Measurements from ENCODE around the gene PEAK1. TPM values are rescaled to one million over a fixed set of nuclear protein-coding genes. Genes with fewer than 3 reads are reported as not detected.

PEAK1 gene
- total RNA-seq, 4 donors from 2014 or later: 37.8 to 75.3 (median 55.0) TPM

DNA sequence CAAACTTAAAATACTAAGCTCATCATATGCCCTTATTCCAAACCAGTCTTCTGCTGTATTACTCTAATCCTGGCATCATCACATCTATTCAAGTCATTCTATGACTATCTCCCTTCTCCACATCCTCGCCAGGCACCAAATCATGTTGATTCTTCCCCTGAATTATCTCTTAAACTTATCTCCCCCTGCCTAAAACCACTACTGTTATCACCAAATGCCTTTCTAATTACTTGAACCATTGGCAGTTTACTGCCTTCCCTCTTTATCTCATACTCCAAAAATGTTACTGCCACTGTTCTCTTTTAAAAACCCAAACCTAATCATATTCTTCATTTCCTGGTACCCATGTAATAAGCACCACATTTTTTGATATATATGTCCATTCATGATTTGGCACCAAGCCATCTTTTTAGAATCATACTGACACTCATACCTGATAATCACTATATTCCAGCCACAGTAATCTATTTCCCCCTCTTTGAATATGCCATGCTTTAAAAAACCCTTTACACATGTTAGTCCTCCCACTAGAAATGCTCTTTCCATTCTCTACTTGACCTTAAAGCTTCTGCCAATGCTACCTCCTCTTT lies 126.8 kb downstream of the PEAK1 start:
- TF ChIP-seq, protein P1, sequence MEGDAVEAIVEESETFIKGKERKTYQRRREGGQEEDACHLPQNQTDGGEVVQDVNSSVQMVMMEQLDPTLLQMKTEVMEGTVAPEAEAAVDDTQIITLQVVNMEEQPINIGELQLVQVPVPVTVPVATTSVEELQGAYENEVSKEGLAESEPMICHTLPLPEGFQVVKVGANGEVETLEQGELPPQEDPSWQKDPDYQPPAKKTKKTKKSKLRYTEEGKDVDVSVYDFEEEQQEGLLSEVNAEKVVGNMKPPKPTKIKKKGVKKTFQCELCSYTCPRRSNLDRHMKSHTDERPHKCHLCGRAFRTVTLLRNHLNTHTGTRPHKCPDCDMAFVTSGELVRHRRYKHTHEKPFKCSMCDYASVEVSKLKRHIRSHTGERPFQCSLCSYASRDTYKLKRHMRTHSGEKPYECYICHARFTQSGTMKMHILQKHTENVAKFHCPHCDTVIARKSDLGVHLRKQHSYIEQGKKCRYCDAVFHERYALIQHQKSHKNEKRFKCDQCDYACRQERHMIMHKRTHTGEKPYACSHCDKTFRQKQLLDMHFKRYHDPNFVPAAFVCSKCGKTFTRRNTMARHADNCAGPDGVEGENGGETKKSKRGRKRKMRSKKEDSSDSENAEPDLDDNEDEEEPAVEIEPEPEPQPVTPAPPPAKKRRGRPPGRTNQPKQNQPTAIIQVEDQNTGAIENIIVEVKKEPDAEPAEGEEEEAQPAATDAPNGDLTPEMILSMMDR (IDR thresholded peaks at IDR 0.05): no peak
- no peak for ATAC-seq (ENCODE audit: low FRiP score)
- DNase-seq (ENCODE audit: low spot score): no peak

GRCh38 chr15:77291107-77291506 lies 128.8 kb downstream of the PEAK1 start:
- DNase-seq (ENCODE audit: low spot score) (no peak), ATAC-seq (ENCODE audit: low FRiP score) (no peak)
- TF ChIP-seq, protein P1 (IDR thresholded peaks at IDR 0.05): no peak

- DNase-seq (ENCODE audit: low spot score) (no peak), ATAC-seq (ENCODE audit: low FRiP score) (no peak)
- TF ChIP-seq, protein P1 (IDR thresholded peaks at IDR 0.05): no peak
Observed at GRCh38 chr15:77287385-77287784, 132.5 kb downstream of the PEAK1 start.

- TF ChIP-seq, protein P1 (IDR thresholded peaks at IDR 0.05): no peak
- DNase-seq (ENCODE audit: low spot score) (no peak), ATAC-seq (ENCODE audit: low FRiP score) (no peak)
Observed at GRCh38 chr15:77285057-77285997, 134.6 kb downstream of the PEAK1 start.

- DNase-seq (ENCODE audit: low spot score): no peak
- TF ChIP-seq, protein P1 (IDR thresholded peaks at IDR 0.05): no peak
- peak; percentile 59 for ATAC-seq (ENCODE audit: low FRiP score)
Observed at GRCh38 chr15:77282333-77282732, 137.6 kb downstream of the PEAK1 start.

GRCh38 chr15:77276943-77277342 lies 143.0 kb downstream of the PEAK1 start:
- TF ChIP-seq, protein P1 (IDR thresholded peaks at IDR 0.05): no peak
- ATAC-seq (ENCODE audit: low FRiP score) (no peak), DNase-seq (ENCODE audit: low spot score) (no peak)

Data from omental fat pad (tissue), 4 donors.